ENCODE measurements around the gene PALD1. TPM values are rescaled to one million over a fixed set of nuclear protein-coding genes. Genes with fewer than 3 reads are reported as not detected.
A peak's percentile ranks its signal among the peaks of the same experiment; 100 is the strongest.

PALD1 gene
- total and polyA plus RNA-seq, 12 donors, result 2.0 to 16.2 (median 7.4) TPM

- no peak for TF ChIP-seq POLR2A (IDR thresholded peaks at IDR 0.05)
- TF ChIP-seq, protein P1, sequence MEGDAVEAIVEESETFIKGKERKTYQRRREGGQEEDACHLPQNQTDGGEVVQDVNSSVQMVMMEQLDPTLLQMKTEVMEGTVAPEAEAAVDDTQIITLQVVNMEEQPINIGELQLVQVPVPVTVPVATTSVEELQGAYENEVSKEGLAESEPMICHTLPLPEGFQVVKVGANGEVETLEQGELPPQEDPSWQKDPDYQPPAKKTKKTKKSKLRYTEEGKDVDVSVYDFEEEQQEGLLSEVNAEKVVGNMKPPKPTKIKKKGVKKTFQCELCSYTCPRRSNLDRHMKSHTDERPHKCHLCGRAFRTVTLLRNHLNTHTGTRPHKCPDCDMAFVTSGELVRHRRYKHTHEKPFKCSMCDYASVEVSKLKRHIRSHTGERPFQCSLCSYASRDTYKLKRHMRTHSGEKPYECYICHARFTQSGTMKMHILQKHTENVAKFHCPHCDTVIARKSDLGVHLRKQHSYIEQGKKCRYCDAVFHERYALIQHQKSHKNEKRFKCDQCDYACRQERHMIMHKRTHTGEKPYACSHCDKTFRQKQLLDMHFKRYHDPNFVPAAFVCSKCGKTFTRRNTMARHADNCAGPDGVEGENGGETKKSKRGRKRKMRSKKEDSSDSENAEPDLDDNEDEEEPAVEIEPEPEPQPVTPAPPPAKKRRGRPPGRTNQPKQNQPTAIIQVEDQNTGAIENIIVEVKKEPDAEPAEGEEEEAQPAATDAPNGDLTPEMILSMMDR (IDR thresholded peaks at IDR 0.05), result no peak
- no peaks in the 10 kb centered on the region for H3K36me3 ChIP-seq (replicated peaks in 1 of 2)
- WGBS, 4 donors, result 55 to 89% (median 83%) methylated on average over 2 to 4 of the region's 4 CpGs
- H3K27me3 ChIP-seq, result no peaks in the 10 kb centered on the region
- no peaks in the 10 kb centered on the region for H3K4me1 ChIP-seq (replicated peaks in 1 of 2)
- no peak overlapping the region for H3K27ac ChIP-seq
- no peak overlapping the region for H3K4me3 ChIP-seq
- peak in 1 of 7 donors; percentile 2 for DNase-seq
- intact Hi-C loops (cut with DNase I), result no loop called here
- H3K9me3 ChIP-seq (replicated peaks in 1 of 3), result no peaks in the 10 kb centered on the region
Observed at GRCh38 chr10:70567603-70568002, 89.0 kb downstream of the PALD1 start.

- H3K4me1 ChIP-seq (replicated peaks in 1 of 2), result no peaks in the 10 kb centered on the region
- DNase-seq, result no peak
- 89 to 94% (median 91%) methylated on average over 3 of the region's 3 CpGs for WGBS, 4 donors
- H3K9me3 ChIP-seq (replicated peaks in 1 of 3), result no peaks in the 10 kb centered on the region
- H3K27ac ChIP-seq, result no peak overlapping the region
- no peaks in the 10 kb centered on the region for H3K27me3 ChIP-seq
- TF ChIP-seq POLR2A (IDR thresholded peaks at IDR 0.05), result no peak
- TF ChIP-seq, protein P1 (IDR thresholded peaks at IDR 0.05), result no peak
- intact Hi-C loops (cut with DNase I), result no loop called here
- no peak overlapping the region for H3K4me3 ChIP-seq
- H3K36me3 ChIP-seq (replicated peaks in 1 of 2), result no peaks in the 10 kb centered on the region
Observed at GRCh38 chr10:70568113-70568512, 89.5 kb downstream of the PALD1 start.

GRCh38 chr10:70568781-70569495, 90.4 kb downstream of the PALD1 start:
- no peaks in the 10 kb centered on the region for H3K36me3 ChIP-seq (replicated peaks in 1 of 2)

GRCh38 chr10:70571236-70571635, 92.7 kb downstream of the PALD1 start:
- 55 to 72% (median 67%) methylated on average over 4 of the region's 4 CpGs for WGBS, 4 donors
- Histone ChIP-seq H3K4me1 (replicated peaks in 1 of 2) (peaks cover 9 to 15% of the 10 kb centered on the region in 2 donors), H3K27ac (no peak overlapping the region), H3K36me3 (replicated peaks in 1 of 2) (no peaks in the 10 kb centered on the region), H3K9me3 (replicated peaks in 1 of 3) (no peaks in the 10 kb centered on the region), H3K27me3 (no peaks in the 10 kb centered on the region), H3K4me3 (no peak overlapping the region)
- TF ChIP-seq POLR2A (IDR thresholded peaks at IDR 0.05), result no peak
- TF ChIP-seq, protein P1 (IDR thresholded peaks at IDR 0.05), result no peak
- intact Hi-C loops (cut with DNase I), result no loop called here
- no peak for DNase-seq

More at GRCh38 chr10:70568781-70569495, 90.4 kb downstream of the PALD1 start:
- H3K4me3 ChIP-seq, result no peak overlapping the region
- H3K4me1 ChIP-seq (replicated peaks in 1 of 2), result peaks cover 0 to 7% of the 10 kb centered on the region in 2 donors
- DNase-seq, result no peak
- WGBS, 4 donors, result 64 to 84% (median 77%) methylated on average over 4 to 7 of the region's 7 CpGs
- no peaks in the 10 kb centered on the region for H3K9me3 ChIP-seq (replicated peaks in 1 of 3)
- intact Hi-C loops (cut with DNase I), result no loop called here
- TF ChIP-seq, protein P1 (IDR thresholded peaks at IDR 0.05), result no peak
- H3K27me3 ChIP-seq, result no peaks in the 10 kb centered on the region
- H3K27ac ChIP-seq, result no peak overlapping the region

Data from adrenal gland (tissue), 12 donors.